Skeletal muscle cell (primary cell): ENCODE results near the gene PLA2G2D.

Experiments
- DNase-seq: peaks from one replicate; pipeline ENCODE4 v3.0.0-alpha.2; 2010; ENCODE audit warnings: low read depth
- H3K4me3 ChIP-seq: 2 replicates; pipeline ENCODE4 v1.5.1; 2011; ENCODE audit warnings: low read depth, mild to moderate bottlenecking, control low read depth, low read length, moderate library complexity

PLA2G2D gene

DNA sequence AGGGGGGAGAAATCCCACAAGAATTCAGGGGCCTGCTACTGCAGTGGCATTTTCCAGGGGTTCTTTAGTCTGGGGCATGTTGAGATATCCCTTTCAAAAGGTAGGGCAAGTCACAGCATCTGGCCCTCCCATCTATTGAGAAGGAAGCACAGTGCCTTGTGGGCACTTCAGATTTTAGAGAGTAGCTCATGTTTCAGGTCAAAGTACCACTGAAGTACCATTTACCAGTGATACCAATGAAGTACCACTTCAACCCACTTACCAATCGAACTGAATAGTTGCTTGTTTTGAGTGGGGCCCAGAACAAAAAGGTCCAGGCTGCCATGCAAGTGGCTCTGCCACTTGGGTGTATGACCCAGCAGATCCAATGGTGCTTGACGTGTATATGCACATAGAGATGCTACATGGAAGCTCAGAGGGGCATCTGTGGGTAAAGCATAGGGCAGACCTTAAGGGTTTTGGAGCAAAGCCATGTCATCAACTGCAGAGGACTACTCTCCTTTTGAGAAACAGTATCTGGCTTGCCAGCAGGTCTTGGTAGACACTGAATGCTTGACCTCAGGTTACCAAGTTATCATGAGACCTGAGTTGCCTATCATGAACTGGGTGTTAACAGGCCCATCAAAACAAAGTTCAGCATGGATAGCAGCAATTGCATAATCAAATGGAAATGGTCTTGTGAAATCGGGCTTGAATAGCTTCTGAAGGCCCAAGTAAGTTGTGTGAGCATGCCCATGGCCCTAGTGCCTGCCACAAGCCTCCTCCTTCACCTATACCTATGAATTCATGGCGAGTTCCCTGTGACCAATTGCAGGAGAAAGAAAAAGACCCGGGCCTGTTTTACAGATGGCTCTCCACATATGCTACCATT, 23.5 kb downstream of the PLA2G2D start:
- no peak for DNase-seq
- no peak overlapping the region for H3K4me3 ChIP-seq

DNA sequence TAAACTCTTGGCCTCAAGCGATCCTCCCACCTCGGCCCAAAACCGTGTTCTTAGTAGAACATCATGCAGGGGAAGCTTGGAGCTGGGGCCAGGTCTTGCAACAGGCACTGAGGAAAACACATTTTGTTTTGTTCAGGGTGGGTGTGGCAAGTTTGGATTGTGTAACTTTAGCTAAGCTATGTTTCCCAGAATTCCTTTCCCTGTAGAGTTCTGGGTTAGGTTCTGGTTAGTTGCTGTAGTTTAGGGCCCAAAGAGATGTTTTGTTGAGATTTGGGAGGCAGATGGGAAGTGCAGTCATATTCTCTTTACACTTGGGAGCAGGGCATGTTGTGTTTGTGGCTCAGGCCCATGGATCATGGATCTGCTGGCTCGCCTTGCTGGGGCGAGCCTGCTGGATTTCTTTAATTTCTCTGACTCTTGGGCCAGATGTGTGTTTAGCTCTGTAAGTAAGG, 25.4 kb downstream of the PLA2G2D start:
- no peak overlapping the region for H3K4me3 ChIP-seq
- no peak for DNase-seq

DNA sequence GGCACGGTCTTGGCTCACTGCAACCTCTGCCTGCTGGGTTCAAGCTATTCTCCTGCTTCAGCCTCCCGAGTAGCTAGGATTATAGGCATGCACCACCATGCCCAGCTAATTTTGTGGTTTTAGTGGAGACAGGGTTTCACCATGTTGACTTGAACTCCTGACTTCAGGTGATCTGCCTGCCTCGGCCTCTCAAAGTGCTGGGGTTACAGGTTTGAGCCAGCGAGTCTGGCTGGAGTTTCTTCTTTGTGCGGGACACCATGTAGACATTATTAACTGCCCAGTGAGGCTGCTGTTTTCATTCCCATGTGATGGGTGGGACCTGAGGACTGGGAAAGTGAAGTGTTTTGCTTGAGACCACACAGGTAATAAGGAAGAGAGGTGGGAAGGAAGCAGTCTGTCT, 26.0 kb downstream of the PLA2G2D start:
- no peak for DNase-seq
- H3K4me3 ChIP-seq, result no peak overlapping the region

DNA sequence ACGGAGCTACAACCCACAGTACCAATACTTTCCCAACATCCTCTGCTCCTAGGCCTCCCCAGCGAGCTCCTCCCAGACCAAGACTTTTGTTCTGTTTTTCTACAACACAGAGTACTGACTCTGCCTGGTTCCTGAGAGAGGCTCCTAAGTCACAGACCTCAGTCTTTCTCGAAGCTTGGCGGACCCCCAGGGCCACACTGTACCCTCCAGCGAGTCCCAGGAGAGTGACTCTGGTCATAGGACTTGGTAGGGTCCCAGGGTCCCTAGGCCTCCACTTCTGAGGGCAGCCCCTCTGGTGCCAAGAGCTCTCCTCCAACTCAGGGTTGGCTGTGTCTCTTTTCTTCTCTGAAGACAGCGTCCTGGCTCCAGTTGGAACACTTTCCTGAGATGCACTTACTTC, 28.7 kb downstream of the PLA2G2D start:
- H3K4me3 ChIP-seq, result no peak overlapping the region
- no peak for DNase-seq

DNA sequence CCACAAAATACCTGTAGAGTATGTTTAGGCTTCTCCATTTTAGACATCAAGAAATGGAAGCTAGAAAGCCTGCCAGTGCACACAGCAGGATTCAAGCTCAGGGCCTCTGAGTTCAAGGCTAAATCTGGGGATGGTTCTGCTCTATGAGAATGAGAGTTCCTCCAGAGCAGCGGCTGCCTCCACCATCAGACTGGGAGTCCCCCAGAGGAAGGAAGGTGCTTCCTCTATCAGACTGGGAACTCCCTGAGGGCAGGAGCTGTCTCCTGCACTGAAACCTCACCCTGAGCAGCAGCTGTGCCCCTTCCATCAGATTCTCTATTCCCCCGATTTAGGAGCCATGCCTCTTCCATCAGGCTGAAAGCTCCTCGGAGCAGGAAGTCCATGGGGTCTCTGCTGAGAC, 29.2 kb downstream of the PLA2G2D start:
- H3K4me3 ChIP-seq, result no peak overlapping the region
- DNase-seq, result no peak

DNA sequence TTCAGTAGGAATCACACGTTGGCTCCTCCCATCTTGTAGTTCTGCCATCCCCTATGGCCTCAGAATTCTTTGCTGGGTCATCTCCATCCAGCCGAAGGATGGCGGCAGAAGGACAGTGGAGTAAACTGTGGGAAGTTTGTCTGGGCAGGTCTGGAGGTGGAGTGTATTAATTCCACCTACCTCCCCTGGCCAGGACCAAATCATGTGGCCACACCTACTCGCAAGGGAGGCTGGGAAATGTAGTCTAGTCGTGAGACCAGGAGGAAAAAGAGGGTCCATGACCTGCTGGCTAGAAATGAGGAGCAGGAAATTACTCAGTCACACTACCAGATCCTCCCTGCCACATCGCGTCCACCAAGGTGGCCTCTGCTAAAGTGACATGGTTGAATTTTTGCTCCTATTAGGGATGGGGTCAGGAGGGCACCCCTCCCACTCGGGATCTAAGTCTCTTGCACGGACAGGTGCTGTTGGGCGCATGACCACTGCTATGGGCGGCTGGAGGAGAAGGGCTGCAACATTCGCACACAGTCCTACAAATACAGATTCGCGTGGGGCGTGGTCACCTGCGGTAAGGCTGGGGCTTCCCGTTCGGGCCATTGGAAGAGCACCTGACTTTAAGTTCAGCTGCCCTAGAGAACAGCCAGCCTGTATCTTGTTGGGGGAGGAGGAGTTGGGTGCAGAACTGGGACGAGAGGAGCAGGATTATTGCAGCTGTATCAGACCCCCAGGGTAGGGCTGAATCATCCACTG, 29.8 kb downstream of the PLA2G2D start:
- no peak overlapping the region for H3K4me3 ChIP-seq
- DNase-seq, result no peak

DNA sequence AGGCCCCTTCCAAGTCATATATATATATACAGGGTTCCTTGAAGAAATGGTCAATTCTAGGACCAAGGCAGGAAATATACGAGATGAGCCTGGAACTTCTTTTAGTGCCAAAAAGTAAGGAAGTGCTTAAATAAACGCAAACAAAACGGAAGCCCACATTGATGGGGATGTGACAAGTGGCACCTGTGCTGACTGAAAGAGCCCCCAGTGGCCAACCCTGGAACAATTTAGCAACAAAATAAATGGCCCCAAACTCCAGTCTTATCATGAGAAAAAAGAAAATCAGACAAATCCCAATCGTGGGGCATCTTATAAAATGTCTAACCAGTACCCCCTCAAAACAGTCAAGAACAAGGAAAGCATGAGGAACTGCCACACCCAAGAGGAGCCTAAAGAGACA, 31.7 kb downstream of the PLA2G2D start:
- H3K4me3 ChIP-seq, result no peak overlapping the region
- no peak for DNase-seq

DNA sequence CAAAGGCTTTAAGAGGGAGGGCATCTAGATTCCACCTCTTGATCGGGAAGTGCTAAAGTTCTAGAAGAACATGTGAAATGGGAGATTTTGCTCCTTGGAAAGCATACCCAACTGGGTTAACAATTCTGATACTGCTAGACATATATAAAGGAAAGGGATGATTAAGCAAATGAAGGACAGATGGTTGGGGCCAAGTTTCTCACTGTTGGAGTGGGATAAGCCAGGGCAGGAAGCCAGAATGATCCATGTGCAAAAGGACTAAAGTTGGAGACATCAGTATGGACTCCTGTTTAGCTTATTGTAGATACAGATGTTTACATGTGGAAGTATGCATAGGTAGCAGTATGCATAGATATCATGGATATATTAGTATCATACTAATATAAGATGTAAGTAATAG, 32.5 kb downstream of the PLA2G2D start:
- H3K4me3 ChIP-seq, result no peak overlapping the region
- DNase-seq, result no peak

DNA sequence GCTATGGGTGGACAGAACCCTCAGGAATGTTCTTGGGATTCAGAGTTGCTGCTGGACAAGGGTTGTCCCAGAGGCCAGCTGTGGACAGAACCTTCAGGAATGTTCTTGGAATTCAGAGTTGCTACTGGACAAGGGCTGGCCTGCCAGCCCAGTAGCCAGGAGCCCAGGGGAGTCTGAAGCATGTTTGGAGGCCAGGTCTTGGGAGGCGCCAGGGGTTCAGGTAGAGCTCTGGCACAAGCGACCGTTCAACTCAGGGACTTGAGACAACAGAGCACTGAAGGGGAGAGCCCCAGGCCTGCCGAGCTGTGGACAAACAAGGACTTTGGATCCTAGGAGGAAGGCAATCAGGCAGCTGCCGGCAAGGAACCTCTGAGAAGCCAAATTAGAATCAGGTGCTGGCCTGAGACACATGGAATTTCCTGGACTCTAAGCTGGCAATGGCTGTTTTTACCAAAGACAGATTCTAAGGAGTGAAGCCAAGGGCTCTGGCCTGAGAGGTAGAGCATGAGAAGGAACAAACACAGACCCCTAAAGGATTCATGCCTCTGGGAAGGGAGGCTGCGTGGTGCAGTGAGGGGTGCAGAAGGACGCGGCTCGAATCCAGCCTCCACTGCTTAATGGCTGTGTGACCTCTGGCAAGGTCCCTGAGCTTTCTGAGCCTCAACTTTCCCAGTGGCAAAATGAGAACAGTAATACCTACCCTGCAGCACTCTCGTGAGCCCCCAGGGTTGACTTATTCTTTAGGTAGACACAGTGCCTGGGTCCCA, 36.0 kb downstream of the PLA2G2D start:
- DNase-seq, result no peak
- H3K4me3 ChIP-seq, result no peak overlapping the region

DNA sequence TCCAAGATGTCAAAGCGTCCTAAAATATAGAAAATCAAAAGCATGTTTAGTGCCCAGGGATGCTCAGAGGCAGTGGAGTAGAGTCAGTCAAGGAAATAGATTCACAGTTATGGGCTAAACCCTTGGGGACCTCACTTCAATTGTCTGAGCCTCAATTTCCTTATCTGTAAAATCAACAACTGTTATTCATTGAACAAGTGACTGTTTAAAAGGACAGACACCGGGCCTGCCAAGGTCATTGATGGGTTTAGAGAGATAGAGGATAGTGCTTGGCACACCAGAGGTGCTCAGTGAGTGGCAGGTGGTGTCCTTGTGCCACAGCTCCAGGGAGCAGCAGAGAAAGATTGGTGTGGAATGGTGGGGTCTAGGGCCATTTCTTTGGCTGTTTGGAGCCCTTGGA, 36.6 kb downstream of the PLA2G2D start:
- DNase-seq, result no peak
- H3K4me3 ChIP-seq, result no peak overlapping the region

DNA sequence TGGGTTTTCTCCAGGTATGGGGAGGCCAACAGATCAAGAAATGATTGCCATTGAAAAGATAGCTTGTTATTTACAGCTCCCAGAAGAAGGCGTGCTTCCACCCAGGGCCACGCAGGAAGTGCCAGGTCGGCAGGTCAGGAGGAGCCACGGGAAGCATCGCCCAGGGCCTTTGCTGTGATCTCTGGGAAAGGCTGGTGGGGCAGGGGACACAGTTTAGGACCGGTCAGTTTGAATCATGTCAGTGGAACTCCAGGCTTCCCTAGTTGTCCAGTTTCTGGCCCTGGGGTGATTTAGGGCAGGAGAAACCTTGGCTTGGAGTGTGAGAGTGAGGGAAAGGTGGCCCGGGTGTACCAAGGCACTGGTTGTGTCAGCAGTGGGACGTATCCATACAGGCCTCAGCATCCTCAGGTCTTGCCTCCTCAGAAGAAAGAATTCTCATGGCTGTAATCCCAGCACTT, 38.0 kb downstream of the PLA2G2D start:
- DNase-seq, result no peak
- no peak overlapping the region for H3K4me3 ChIP-seq

DNA sequence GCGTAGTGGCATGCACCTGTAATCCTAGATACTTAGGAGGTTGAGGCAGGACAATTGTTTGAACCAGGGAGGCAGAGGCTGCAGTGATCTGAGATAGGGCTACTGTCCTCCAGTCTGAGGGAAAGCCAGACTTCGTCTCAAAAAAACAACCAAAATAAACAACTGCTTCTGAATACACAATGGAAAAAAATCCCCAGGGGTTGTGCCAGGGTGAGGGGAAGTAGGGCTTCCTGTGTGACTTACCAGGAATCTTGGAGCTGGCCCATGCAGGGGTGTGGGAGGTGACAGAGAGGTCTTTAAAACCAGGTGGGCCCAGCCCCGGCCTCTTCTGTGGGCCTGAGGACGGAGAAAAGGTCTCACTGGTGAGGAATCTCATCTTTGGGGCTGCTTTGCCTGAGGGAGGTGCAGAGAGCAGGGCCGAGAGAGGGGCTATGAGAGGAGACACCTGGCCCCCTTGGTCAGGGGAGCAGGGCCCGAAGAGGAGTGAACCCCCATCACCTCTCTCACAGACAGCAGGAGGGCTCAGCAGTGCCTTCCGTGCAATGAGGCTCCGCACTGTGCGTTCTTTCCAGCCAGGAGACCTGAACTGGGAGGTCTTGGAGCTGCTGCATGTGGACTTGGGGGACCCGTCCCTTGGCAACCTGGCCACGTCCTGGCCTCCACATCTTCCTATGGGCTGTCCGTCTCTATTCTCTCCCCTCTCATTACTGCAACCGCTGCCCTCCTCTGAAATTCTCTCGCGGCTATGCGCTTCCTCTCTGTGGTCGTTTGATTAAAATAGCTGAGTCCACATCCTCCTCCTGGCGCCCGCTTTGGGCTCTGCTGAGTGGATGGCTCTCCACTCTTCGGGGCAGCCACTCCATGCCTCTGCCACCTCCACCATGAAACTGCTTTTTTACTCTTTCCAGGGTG, 38.6 kb downstream of the PLA2G2D start:
- no peak overlapping the region for H3K4me3 ChIP-seq
- DNase-seq, result no peak

DNA sequence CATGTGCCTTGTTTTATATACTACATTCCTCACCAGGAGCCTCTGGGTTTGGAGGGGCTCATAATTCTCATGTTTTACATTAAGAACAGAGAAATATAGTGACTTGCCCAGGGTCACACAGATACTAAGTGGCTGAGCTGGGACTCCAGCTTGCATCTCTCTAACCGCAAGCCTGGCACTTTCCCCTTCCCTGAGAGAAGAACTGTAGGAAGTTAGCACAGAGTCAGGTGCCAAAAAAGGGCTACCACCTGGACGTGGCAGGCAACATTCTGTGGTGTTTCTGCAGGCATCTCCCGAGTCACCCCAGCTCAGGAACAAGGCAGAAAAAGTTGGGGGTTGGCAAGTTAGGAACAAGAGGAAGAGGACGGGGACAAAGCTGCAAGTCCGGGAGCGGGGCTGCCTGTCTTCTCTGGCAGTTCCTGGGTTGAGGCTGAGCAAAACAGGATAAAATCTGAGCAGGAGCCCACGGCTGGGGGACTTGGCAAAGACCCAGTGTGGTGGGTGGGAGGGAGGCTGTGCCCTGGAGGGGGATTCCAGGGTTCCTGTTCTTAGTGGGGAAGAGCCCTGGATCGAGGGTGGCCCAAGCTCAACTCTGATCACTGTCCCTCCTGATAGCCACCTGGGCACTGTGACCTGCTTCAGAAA, 39.6 kb downstream of the PLA2G2D start:
- H3K4me3 ChIP-seq, result no peak overlapping the region
- no peak for DNase-seq

DNA sequence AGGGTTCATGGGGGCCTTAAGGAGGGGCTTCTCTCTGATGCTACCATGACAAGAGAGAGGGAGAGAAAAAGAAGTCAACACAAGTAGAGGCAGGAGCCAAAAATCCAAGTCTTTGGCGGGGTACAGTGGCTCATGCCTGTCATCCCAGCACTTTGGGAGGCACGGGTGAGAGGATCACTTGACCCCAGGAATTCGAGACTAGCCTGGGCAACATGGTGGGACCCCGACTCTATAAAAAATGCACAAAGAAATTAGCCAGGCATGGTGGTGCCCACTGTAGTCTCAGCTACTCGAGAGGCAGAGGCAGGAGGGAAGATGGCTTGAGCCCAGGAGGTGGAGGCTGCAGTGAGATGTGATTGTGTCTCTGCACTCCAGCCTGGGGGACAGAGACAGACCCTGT, 40.6 kb downstream of the PLA2G2D start:
- no peak for DNase-seq
- no peak overlapping the region for H3K4me3 ChIP-seq

DNA sequence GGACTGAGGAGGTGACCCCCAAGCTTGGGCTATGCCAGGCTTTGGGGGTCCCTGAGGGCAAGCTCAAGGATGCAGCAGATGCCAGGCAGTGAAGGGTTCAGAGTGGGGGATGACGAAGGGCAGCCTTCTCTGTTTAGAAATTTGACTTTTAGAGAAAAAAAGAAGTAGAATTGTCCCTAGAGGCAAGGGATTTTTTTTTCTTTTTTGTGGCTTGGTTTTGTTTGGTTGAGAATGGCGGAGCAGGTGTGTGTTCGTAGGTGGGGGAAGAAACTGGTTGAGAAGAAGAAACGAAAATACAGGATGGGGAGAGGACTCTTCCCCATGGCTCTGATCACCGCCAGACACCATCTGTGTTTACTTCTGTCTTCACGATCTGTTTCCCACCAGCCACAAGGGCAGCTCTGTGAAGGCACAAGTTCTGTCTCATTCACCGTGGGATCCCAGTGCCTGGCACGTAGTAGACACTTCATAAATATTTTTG, 41.1 kb downstream of the PLA2G2D start:
- H3K4me3 ChIP-seq, result no peak overlapping the region
- no peak for DNase-seq

DNA sequence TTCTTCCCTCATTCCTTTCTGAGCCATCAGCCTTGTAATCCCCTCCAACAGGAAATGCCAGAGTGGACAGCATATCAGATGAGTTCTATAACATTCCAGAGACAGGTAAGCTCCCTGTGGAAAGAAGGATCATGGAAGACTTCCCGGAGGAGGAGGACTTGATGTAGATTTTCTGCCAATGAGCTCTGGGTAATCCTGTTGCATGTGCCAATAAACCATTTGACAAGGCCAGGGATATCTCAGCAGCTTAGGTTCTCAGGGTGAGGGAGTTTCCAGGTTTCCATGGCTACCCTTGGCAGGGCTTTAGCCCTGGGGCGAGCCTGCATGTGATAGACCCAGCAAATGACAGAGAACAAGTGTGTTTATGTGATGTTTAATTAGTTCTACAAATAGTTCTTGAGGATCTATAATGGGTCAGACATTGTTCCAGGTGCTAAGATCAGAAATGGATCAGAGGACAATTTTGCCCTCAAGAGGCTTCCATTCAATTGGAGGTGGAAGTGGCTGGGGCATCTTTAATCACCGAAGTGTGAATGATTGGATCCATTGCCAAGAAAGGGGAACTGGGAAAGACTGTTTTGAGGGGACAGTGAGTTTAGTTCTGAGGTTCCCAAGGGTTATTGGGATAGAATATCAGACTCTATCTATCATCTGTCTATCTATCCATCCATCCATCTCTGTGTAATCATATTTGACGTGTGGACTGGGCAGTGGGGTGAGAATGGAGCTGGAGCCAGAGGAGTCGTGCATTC, 42.5 kb downstream of the PLA2G2D start:
- DNase-seq, result no peak
- no peak overlapping the region for H3K4me3 ChIP-seq

DNA sequence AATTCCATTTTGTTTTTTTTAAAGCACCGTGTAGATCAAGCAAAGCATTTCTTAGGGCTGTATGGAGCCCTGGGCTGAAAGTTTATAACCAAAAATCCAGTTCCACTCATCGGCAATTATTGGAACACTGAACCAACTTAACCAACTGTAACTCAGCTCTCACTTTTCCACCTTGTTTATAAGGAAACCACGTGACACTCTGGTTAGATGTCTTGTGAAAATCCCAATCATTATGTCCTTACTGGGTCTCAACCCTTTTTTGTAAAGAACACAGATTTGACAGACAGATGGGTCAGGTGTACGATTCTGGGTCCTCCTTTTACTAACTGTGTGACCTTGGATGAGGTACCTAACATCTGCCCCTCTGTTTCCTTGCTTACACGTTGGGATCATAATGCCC, 43.1 kb downstream of the PLA2G2D start:
- no peak for DNase-seq
- H3K4me3 ChIP-seq, result no peak overlapping the region

DNA sequence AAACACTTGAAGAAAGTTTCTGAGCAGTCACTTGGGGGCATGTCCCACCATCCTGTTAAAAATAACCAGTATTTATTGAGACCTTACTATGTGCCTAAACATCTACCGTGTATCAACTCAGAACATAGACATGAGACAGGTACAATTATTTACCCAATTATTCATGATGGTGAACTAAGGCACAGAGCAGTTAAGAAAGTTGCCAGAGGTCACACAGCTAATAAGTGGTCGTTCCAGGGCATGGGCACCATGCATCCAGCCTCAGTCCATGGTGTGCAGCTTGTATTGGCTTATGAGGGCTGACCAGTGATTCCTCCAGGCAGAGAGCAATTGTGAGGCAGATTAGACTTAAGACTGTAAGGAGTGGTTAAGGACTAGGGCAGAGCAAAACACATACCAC, 44.0 kb downstream of the PLA2G2D start:
- no peak for DNase-seq
- no peak overlapping the region for H3K4me3 ChIP-seq
